Astrocyte of the spinal cord (primary cell): ENCODE results near the gene NDUFB7.
"Not testable (repeated sequence)": the region's sequence is repeated elsewhere in the genome, so short reads cannot be mapped to it uniquely, and the experiment has no call there.

Experiments used
- DNase-seq: peaks from one replicate; pipeline ENCODE4 v3.0.0; 2011; ENCODE audit warnings: low read depth, low spot score
- H3K4me3 ChIP-seq: 2 replicates; pipeline ENCODE4 v1.5.1; 2011; ENCODE audit warnings: low read depth, mild to moderate bottlenecking, low read length, moderate library complexity
- in situ Hi-C: cut with HindIII; loops from 2 replicates; pipeline ENCODE4 v1.10.0; 2017; ENCODE audit warnings: low sequenced_read_pairs
- TF ChIP-seq, protein P1 (sequence below): IDR thresholded peaks from 2 replicates; pipeline ENCODE4 v1.5.1; 2012; ENCODE audit warnings: low read depth, mild to moderate bottlenecking, low read length, inconsistent platforms

NDUFB7 gene

DNA sequence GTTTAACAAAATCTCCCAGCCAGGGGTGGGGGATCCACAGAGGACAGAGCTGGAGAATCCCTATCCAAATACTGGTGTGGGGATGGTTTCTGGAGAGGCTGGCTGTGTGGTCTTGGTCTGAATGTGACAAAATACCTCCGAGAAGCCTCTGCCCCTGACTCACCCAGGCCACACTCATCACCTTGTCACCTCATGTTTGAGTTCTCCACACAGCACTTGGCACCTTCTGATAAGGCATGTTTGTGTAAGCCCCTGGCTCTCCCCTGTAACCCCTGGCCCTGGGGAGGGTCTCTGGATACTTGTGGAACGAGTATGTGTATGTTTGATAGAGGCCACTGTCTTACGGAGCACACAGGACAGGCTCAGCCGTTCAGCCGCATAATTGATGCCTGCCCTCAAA lies 27.8 kb downstream of the NDUFB7 start:
- no peak for DNase-seq
- in situ Hi-C loops: no loop called here
- H3K4me3 ChIP-seq: no peak overlapping the region
- TF ChIP-seq, protein P1, sequence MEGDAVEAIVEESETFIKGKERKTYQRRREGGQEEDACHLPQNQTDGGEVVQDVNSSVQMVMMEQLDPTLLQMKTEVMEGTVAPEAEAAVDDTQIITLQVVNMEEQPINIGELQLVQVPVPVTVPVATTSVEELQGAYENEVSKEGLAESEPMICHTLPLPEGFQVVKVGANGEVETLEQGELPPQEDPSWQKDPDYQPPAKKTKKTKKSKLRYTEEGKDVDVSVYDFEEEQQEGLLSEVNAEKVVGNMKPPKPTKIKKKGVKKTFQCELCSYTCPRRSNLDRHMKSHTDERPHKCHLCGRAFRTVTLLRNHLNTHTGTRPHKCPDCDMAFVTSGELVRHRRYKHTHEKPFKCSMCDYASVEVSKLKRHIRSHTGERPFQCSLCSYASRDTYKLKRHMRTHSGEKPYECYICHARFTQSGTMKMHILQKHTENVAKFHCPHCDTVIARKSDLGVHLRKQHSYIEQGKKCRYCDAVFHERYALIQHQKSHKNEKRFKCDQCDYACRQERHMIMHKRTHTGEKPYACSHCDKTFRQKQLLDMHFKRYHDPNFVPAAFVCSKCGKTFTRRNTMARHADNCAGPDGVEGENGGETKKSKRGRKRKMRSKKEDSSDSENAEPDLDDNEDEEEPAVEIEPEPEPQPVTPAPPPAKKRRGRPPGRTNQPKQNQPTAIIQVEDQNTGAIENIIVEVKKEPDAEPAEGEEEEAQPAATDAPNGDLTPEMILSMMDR: no peak

DNA sequence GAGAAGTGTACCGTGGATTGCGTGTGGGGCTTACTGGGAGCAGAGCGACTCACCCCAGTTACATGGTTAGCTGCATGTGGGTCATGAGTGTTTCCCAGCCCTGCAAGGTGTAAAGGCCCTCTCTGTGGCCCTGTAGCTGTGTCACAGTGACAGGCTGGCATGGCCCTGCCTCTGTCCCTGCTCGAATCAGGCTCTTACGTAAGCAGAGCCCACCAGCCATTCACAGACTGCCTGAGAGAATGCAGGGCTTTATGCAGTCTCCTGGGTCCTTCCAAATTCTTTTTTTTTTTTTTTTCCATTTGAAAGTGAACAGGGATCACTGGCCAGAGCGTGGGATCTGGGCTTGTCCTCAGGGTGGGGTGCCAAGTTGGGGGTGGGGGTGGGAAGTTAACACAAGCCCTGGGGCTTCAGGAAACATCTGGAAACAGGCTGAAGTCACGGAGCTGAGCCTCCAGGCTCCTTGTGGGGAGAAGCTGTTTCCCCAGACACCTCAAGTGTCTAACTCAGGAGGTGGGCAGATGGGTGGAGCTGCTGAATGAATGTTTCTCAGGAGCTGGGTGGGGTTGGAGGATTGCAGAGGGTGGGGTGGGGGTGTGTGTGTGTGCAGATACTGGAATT lies 29.0 kb downstream of the NDUFB7 start:
- DNase-seq: no peak
- TF ChIP-seq, protein P1: no peak
- in situ Hi-C loops: no loop called here
- no peak overlapping the region for H3K4me3 ChIP-seq

DNA sequence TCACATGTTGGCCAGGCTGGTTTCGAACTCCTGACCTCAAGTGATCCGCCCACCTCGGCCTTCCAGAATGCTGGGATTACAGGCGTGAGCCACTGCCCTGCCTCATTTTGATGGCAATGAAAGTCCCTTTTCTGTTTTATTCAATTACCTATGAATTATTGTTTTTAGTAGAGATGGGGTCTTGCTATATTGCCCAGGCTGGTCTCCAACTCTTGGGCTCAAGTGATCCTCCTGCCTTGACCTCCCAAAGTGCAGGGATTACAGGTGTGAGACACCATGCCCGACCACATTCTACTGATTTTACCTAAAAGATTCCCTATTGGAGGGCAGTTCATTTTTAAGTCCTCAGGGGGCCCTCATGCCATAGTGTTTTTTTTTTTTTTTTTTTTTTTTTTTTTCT lies 29.9 kb downstream of the NDUFB7 start:
- DNase-seq, H3K4me3 ChIP-seq, in situ Hi-C loops: not testable (repeated sequence)

DNA sequence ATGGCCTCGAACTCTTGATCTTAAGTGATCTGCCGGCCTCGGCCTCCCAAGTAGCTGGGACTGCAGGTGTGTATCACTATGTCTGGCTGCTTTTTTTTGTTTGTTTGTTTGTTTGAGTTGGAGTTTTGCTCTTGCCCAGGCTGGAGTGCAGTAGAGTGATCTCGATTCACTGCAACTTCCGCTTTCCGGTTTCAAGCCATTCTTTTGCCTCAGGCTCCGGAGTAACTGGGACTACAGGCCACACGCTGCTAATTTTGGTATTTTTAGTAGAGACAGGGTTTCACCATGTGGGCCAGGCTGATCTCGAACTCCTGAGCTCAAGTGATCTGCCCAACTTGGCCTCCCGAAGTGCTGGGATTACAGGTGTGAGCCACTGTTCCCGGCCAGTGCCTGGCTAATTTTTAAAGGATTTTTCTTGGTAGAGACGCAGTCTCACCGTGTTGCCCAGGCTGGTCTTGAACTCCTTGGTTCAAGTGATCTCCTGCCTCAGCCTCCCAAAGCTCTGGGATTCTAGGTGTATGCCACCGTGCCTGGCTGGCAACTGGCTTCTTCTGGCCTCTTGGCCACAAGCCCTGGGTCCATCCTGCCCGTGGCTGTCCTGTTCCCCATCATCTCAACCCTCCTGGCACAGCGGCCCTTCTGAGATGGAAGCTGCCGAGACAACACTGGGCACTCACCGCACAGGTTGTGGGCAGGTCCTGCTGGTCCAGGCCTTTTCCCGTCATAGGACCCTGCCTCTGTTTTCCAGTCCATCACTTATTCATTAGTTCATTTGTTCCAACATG lies 30.9 kb downstream of the NDUFB7 start:
- in situ Hi-C loops: no loop called here
- DNase-seq: no peak
- TF ChIP-seq, protein P1: no peak
- no peak overlapping the region for H3K4me3 ChIP-seq

DNA sequence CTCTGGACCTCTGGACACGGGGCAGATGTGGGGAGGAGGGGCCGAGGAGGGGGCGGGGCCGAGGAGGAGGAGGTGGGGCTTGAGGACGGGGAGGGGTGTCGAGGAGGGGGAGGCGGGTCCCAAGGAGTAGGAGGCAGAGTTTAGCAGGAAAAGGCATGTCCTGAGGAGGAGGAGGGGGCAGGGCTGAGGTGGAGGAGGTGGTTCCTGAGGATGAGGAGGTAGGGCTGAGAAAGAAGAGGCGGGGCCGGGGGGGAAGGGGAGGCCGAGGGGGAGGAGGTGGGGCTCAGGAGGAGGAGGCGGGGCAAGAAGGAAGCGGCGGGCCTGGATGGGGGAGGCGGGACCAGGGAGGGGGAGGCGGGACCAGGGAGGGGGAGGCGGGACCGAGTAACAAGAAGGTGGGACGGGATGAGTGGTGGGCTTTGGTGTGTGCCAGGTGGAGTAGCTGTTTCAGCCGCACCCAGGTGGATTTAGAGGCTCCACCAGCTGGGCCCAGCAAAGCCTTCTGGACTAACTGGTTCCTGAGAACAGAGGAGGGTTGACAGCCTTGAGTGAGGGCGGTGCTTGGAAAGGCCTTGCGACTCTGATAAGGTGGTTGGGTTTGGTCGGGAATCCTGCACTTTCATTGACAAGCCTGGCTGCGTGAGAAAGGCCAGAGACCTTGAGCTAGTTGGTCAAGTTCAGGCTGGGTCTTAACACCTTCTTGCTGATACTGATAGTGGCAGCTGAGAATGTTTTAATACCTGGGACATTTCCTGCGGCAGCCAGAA lies 34.8 kb downstream of the NDUFB7 start:
- TF ChIP-seq, protein P1: no peak
- in situ Hi-C loops: no loop called here
- H3K4me3 ChIP-seq: no peak overlapping the region
- DNase-seq: no peak

DNA sequence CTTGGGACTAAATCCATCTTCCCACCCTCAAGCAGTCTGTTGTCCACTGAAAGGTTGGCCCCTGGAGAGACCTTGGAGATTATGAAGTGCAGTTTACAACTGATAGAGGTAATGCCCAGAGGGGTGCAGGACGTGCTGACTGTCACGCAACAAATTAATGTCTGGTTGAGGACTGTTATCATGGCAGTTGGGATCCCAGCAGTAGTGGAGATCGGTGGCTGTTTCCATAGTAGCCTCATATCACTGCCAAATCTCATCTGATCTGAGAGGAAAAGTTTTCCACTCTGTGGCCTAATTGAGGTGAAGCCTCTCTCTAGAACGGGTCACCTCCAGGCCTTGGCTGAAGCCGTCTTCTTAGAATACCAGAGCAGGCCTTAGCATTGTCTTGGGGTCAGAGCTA lies 38.4 kb downstream of the NDUFB7 start:
- TF ChIP-seq, protein P1: no peak
- no peak for DNase-seq

DNA sequence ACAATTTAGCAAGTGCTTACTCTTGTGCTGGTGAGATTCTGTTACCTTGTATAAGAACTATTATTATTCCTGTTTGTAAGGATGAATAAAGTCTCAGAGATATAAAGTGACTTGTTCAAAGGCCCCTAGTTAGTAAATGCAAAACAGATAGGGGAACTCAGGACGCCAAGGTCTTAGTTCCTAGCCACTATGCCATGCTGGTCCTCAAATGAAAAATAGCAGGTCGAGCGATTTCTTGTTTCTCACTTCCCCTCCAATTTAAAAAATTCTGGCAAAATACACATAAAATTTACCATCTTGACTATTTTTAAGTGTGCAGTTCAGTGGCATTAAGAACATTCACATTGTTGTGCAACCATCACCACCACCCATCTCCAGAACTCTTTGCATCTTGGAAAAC lies 41.4 kb downstream of the NDUFB7 start:
- TF ChIP-seq, protein P1: no peak
- in situ Hi-C loops: no loop called here
- peak overlapping the region; percentile 97 for H3K4me3 ChIP-seq
- no peak for DNase-seq

More for the DNA sequence above, 38.4 kb downstream of the NDUFB7 start:
- in situ Hi-C loops: no loop called here
- no peak overlapping the region for H3K4me3 ChIP-seq
